Activated T-helper 2 cell treated with anti-CD3 and anti-CD28 coated beads, Interferon-gamma antibody, Interleukin-2, Interleukin-4, amounts not matched to agents 10 μg/mL and 5 μg/mL and 100 μg/mL, durations not matched to agents 14 hours and 24 hours and 36 hours (primary cell): ENCODE results near the gene SORCS2. TPM values are rescaled to one million over a fixed set of nuclear protein-coding genes. Genes with fewer than 3 reads are reported as not detected.

Experiments used
- DNase-seq: peaks from one replicate; pipeline ENCODE4 v3.0.0; 2021; ENCODE audit warnings: low spot score
- H3K27ac Mint-ChIP-seq: one replicate; pipeline ENCODE4 v1.8.0; 2021; ENCODE audit warnings: mixed read lengths
- H3K27me3 Mint-ChIP-seq: one replicate; pipeline ENCODE4 v1.8.0; 2021; ENCODE audit warnings: low read depth, mixed read lengths
- H3K36me3 Mint-ChIP-seq: one replicate; pipeline ENCODE4 v1.8.0; 2021; ENCODE audit warnings: low read depth, mixed read lengths
- H3K4me1 Mint-ChIP-seq: one replicate; pipeline ENCODE4 v1.8.0; 2021; ENCODE audit warnings: low read depth, mixed read lengths
- H3K4me3 Mint-ChIP-seq: one replicate; pipeline ENCODE4 v1.8.0; 2021; ENCODE audit warnings: low read depth, mild to moderate bottlenecking, moderate library complexity, mixed read lengths
- H3K9me3 Mint-ChIP-seq: one replicate; pipeline ENCODE4 v1.8.0; 2021; ENCODE audit warnings: mixed read lengths
- intact Hi-C: fragments of 100-400 bp; cut with micrococcal nuclease; formaldehyde crosslinking; loops from one replicate; pipeline ENCODE4 v1.15.1; 2023
- total RNA-seq: library from RNA; stranded (reverse); gene quantifications from 2 replicates; pipeline ENCODE4 v1.2.3, GENCODE V29; 2022

The SORCS2 gene
- total RNA-seq, 1 donor from 2014 or later: 0.02 TPM

GRCh38 chr4:7666744-7667143 is 474.4 kb downstream of the SORCS2 start:
- Mint-ChIP-seq H3K27me3 (peaks cover 5% of the 10 kb centered on the region), H3K27ac (no peak overlapping the region), H3K4me1 (peaks cover 2% of the 10 kb centered on the region), H3K9me3 (no peaks in the 10 kb centered on the region), H3K4me3 (no peak overlapping the region), H3K36me3 (no peaks in the 10 kb centered on the region)
- intact Hi-C loops: no loop called here
- no peak for DNase-seq

- no peaks in the 10 kb centered on the region for H3K36me3 Mint-ChIP-seq
- no peak overlapping the region for H3K4me3 Mint-ChIP-seq
- peaks cover 7% of the 10 kb centered on the region for H3K27me3 Mint-ChIP-seq
- H3K9me3 Mint-ChIP-seq: no peaks in the 10 kb centered on the region
- intact Hi-C loops: no loop called here
- DNase-seq: no peak
- no peak overlapping the region for H3K27ac Mint-ChIP-seq
- H3K4me1 Mint-ChIP-seq: no peaks in the 10 kb centered on the region
Observed at GRCh38 chr4:7668271-7668670, 475.9 kb downstream of the SORCS2 start.

- intact Hi-C loops: no loop called here
Observed at GRCh38 chr4:7668826-7669225, 476.5 kb downstream of the SORCS2 start.

GRCh38 chr4:7672601-7673000 is 480.3 kb downstream of the SORCS2 start:
- no peaks in the 10 kb centered on the region for H3K4me1 Mint-ChIP-seq
- peaks cover 7% of the 10 kb centered on the region for H3K27me3 Mint-ChIP-seq
- no peak for DNase-seq
- H3K36me3 Mint-ChIP-seq: no peaks in the 10 kb centered on the region
- no peaks in the 10 kb centered on the region for H3K9me3 Mint-ChIP-seq
- H3K4me3 Mint-ChIP-seq: no peak overlapping the region
- intact Hi-C loops: no loop called here
- no peak overlapping the region for H3K27ac Mint-ChIP-seq

More at GRCh38 chr4:7668826-7669225, 476.5 kb downstream of the SORCS2 start:
- Mint-ChIP-seq H3K27ac (no peak overlapping the region), H3K4me3 (no peak overlapping the region), H3K9me3 (no peaks in the 10 kb centered on the region), H3K36me3 (no peaks in the 10 kb centered on the region), H3K27me3 (peaks cover 7% of the 10 kb centered on the region), H3K4me1 (no peaks in the 10 kb centered on the region)
- no peak for DNase-seq

- H3K27ac Mint-ChIP-seq: no peak overlapping the region
- H3K9me3 Mint-ChIP-seq: no peaks in the 10 kb centered on the region
- H3K27me3 Mint-ChIP-seq: peaks cover 7% of the 10 kb centered on the region
- H3K36me3 Mint-ChIP-seq: no peaks in the 10 kb centered on the region
- H3K4me1 Mint-ChIP-seq: no peaks in the 10 kb centered on the region
- no peak for DNase-seq
- intact Hi-C loops: no loop called here
- H3K4me3 Mint-ChIP-seq: no peak overlapping the region
Observed at GRCh38 chr4:7673121-7673520, 480.8 kb downstream of the SORCS2 start.

- Mint-ChIP-seq H3K27me3 (peaks cover 7% of the 10 kb centered on the region), H3K4me1 (no peaks in the 10 kb centered on the region), H3K4me3 (no peak overlapping the region), H3K36me3 (no peaks in the 10 kb centered on the region), H3K27ac (no peak overlapping the region), H3K9me3 (no peaks in the 10 kb centered on the region)
- intact Hi-C loops: no loop called here
- DNase-seq: no peak
Observed at GRCh38 chr4:7674706-7675105, 482.4 kb downstream of the SORCS2 start.

- DNase-seq: no peak
- intact Hi-C loops: no loop called here
- Mint-ChIP-seq H3K4me3 (no peak overlapping the region), H3K4me1 (no peaks in the 10 kb centered on the region), H3K27me3 (peaks cover 7% of the 10 kb centered on the region), H3K27ac (no peak overlapping the region), H3K9me3 (no peaks in the 10 kb centered on the region), H3K36me3 (no peaks in the 10 kb centered on the region)
Observed at GRCh38 chr4:7675136-7675535, 482.8 kb downstream of the SORCS2 start.

GRCh38 chr4:7675612-7676320 is 483.4 kb downstream of the SORCS2 start:
- H3K36me3 Mint-ChIP-seq: no peaks in the 10 kb centered on the region
- no peaks in the 10 kb centered on the region for H3K4me1 Mint-ChIP-seq
- H3K4me3 Mint-ChIP-seq: no peak overlapping the region
- intact Hi-C loops: no loop called here
- H3K27ac Mint-ChIP-seq: no peak overlapping the region
- H3K27me3 Mint-ChIP-seq: peaks cover 7% of the 10 kb centered on the region
- DNase-seq: no peak
- H3K9me3 Mint-ChIP-seq: no peaks in the 10 kb centered on the region

- intact Hi-C loops: no loop called here
- Mint-ChIP-seq H3K27ac (no peak overlapping the region), H3K27me3 (peaks cover 4% of the 10 kb centered on the region), H3K4me3 (no peak overlapping the region), H3K9me3 (no peaks in the 10 kb centered on the region), H3K36me3 (no peaks in the 10 kb centered on the region), H3K4me1 (no peaks in the 10 kb centered on the region)
- no peak for DNase-seq
Observed at GRCh38 chr4:7676398-7676922, 484.1 kb downstream of the SORCS2 start.

- Mint-ChIP-seq H3K36me3 (no peaks in the 10 kb centered on the region), H3K27ac (no peak overlapping the region), H3K4me3 (no peak overlapping the region), H3K4me1 (no peaks in the 10 kb centered on the region), H3K9me3 (no peaks in the 10 kb centered on the region), H3K27me3 (peaks cover 2% of the 10 kb centered on the region)
- no peak for DNase-seq
- intact Hi-C loops: no loop called here
Observed at GRCh38 chr4:7677086-7677485, 484.7 kb downstream of the SORCS2 start.

GRCh38 chr4:7677799-7678301 is 485.5 kb downstream of the SORCS2 start:
- H3K9me3 Mint-ChIP-seq: no peaks in the 10 kb centered on the region
- no peaks in the 10 kb centered on the region for H3K4me1 Mint-ChIP-seq
- H3K36me3 Mint-ChIP-seq: no peaks in the 10 kb centered on the region
- intact Hi-C loops: no loop called here
- H3K27ac Mint-ChIP-seq: no peak overlapping the region
- no peak overlapping the region for H3K4me3 Mint-ChIP-seq
- no peaks in the 10 kb centered on the region for H3K27me3 Mint-ChIP-seq
- no peak for DNase-seq

GRCh38 chr4:7678318-7678852 is 486.0 kb downstream of the SORCS2 start:
- no peaks in the 10 kb centered on the region for H3K27me3 Mint-ChIP-seq
- H3K9me3 Mint-ChIP-seq: no peaks in the 10 kb centered on the region
- no peak overlapping the region for H3K27ac Mint-ChIP-seq
- no peaks in the 10 kb centered on the region for H3K36me3 Mint-ChIP-seq
- no peak for DNase-seq
- H3K4me1 Mint-ChIP-seq: no peaks in the 10 kb centered on the region
- intact Hi-C loops: no loop called here
- H3K4me3 Mint-ChIP-seq: no peak overlapping the region

GRCh38 chr4:7679406-7680040 is 487.2 kb downstream of the SORCS2 start:
- Mint-ChIP-seq H3K4me3 (no peak overlapping the region), H3K4me1 (no peaks in the 10 kb centered on the region), H3K9me3 (no peaks in the 10 kb centered on the region), H3K36me3 (no peaks in the 10 kb centered on the region), H3K27me3 (no peaks in the 10 kb centered on the region), H3K27ac (no peak overlapping the region)
- intact Hi-C loops: no loop called here
- no peak for DNase-seq
